B cell (primary cell): Measurements from ENCODE around the gene TIAL1. TPM values are rescaled to one million over a fixed set of nuclear protein-coding genes. Genes with fewer than 3 reads are reported as not detected.

Source experiments
- ATAC-seq: fragments of 200-7000 bp; cut with Tn5 transposase; one replicate; pipeline ENCODE4 v1.10.0; 2021; ENCODE audit warnings: low read depth, mild to moderate bottlenecking, moderate number of reproducible peaks, moderate library complexity
- CTCF ChIA-PET: fragments of 350-600 bp; sonication (Branson Sonifier 250); formaldehyde crosslinking; loops from one replicate; lab custom pipeline; 2021; ENCODE audit warnings: antibody characterized with exemption, inconsistent platforms; lab: Charles Lee
- POLR2A ChIA-PET: fragments of 350-600 bp; sonication (Branson Sonifier 250); formaldehyde crosslinking; loops from one replicate; lab custom pipeline; 2021; ENCODE audit warnings: antibody characterized with exemption; lab: Charles Lee
- DNase-seq: peaks from one replicate; pipeline ENCODE4 v3.0.0; 2013
- H2AFZ ChIP-seq: 2 replicates; pipeline ENCODE4 v1.6.1; 2012; ENCODE audit warnings: mild to moderate bottlenecking, low read depth, low read length; ENCODE audit not compliant: insufficient read depth, poor library complexity, severe bottlenecking
- H3K27ac ChIP-seq, 2 donors: 1 replicate in 1 of 2; 2 replicates in 1 of 2; pipeline ENCODE4 v1.5.1; 2012 to 2013; ENCODE audit warnings: low read length in 2 of 2, mild to moderate bottlenecking in 2 of 2, moderate library complexity in 1 of 2
- H3K27me3 ChIP-seq, 4 experiments: fragments of 200-600 bp in 1 of 4; sonication (generic) in 1 of 4; replicated peaks in 1 of 4; 1 replicate in 2 of 4; 2 replicates in 2 of 4; pipeline versions ENCODE4 v1.6.1 to v1.7.0; 2013 to 2016; ENCODE audit warnings: low read length in 3 of 4, mild to moderate bottlenecking in 2 of 4, mixed read lengths in 1 of 4, moderate library complexity in 1 of 4; ENCODE audit not compliant: insufficient read depth in 4 of 4, control insufficient read depth in 3 of 4; ENCODE audit errors: control extremely low read depth in 1 of 4
- H3K36me3 ChIP-seq, 2 experiments: replicated peaks in 1 of 2; 1 replicate in 1 of 2; 2 replicates in 1 of 2; pipeline versions ENCODE4 v1.6.1 to v1.7.1; 2013; ENCODE audit warnings: low read length in 1 of 2; ENCODE audit not compliant: insufficient read depth in 2 of 2, control insufficient read depth in 1 of 2; ENCODE audit errors: control extremely low read depth in 1 of 2, extremely low read depth in 1 of 2
- H3K4me1 ChIP-seq, 2 donors: fragments of 200-600 bp in 1 of 2; sonication (generic) in 1 of 2; 1 replicate in 1 of 2; 2 replicates in 1 of 2; pipeline versions ENCODE4 v1.5.1 to v1.6.1; 2013 to 2017; ENCODE audit warnings: low read length in 2 of 2; ENCODE audit not compliant: control insufficient read depth in 2 of 2, insufficient read depth in 2 of 2
- H3K4me2 ChIP-seq: replicated peaks from 2 replicates; pipeline ENCODE3; 2012; ENCODE audit warnings: mild to moderate bottlenecking, low read depth, low read length; ENCODE audit not compliant: poor library complexity, severe bottlenecking
- H3K4me3 ChIP-seq, 5 experiments: fragments of 200-600 bp in 1 of 5; sonication (generic) in 1 of 5; 1 replicate in 3 of 5; 2 replicates in 2 of 5; pipeline versions ENCODE4 v1.5.1 to v1.7.0; 2011 to 2016; ENCODE audit warnings: low read length in 4 of 5, mild to moderate bottlenecking in 4 of 5, low read depth in 2 of 5, control low read depth in 1 of 5, moderate library complexity in 1 of 5; ENCODE audit not compliant: insufficient read depth in 1 of 5; ENCODE audit errors: control extremely low read depth in 1 of 5, extremely low read depth in 1 of 5
- H3K79me2 ChIP-seq: fragments of 200-600 bp; sonication (generic); one replicate; pipeline ENCODE4 v1.6.0; 2016; ENCODE audit warnings: low read length; ENCODE audit not compliant: control insufficient read depth, insufficient read depth
- H3K9ac ChIP-seq: fragments of 200-600 bp; sonication (generic); 2 replicates; pipeline ENCODE4 v1.6.1; 2017; ENCODE audit warnings: mild to moderate bottlenecking, low read length, moderate library complexity
- H3K9me3 ChIP-seq, 3 donors: one replicate each; pipeline versions ENCODE4 v1.6.1 to v1.7.1; 2013; ENCODE audit warnings: low read length in 2 of 3; ENCODE audit not compliant: control insufficient read depth in 2 of 3, insufficient read depth in 1 of 3; ENCODE audit errors: control extremely low read depth in 1 of 3
- H4K20me1 ChIP-seq: 2 replicates; pipeline ENCODE4 v1.6.0; 2012; ENCODE audit warnings: mild to moderate bottlenecking, low read length; ENCODE audit not compliant: insufficient read depth, control insufficient read depth, poor library complexity, severe bottlenecking
- H3K27ac Mint-ChIP-seq: one replicate; pipeline ENCODE4 v1.8.0; 2021; ENCODE audit warnings: mixed read lengths
- H3K27me3 Mint-ChIP-seq: one replicate; pipeline ENCODE4 v1.8.0; 2021; ENCODE audit warnings: mixed read lengths
- H3K4me1 Mint-ChIP-seq: one replicate; pipeline ENCODE4 v1.8.0; 2021; ENCODE audit warnings: mixed read lengths
- H3K4me3 Mint-ChIP-seq: one replicate; pipeline ENCODE4 v1.8.0; 2021; ENCODE audit warnings: mixed read lengths
- H3K9me3 Mint-ChIP-seq: one replicate; pipeline ENCODE4 v1.8.0; 2022; ENCODE audit warnings: mixed read lengths; ENCODE audit not compliant: insufficient read depth
- EZH2 ChIP-seq: IDR thresholded peaks from 2 replicates; pipeline ENCODE4 v1.6.1; 2012; ENCODE audit warnings: borderline replicate concordance, low read depth, mild to moderate bottlenecking, moderate library complexity, low read length; ENCODE audit not compliant: insufficient read depth, poor library complexity, severe bottlenecking
- WGBS: methylation state at CpG from one replicate; pipeline ENCODE4 v1.1.5; 2013; ENCODE audit warnings: missing lambda C conversion rate; ENCODE audit not compliant: insufficient coverage; 5-methylcytosine and 5-hydroxymethylcytosine counted together
- intact Hi-C: fragments of 100-400 bp; cut with micrococcal nuclease; formaldehyde crosslinking; loops from one replicate; pipeline ENCODE4 v1.10.0; 2022
- polyA plus RNA-seq: library from polyadenylated mRNA; depleted of rRNA; stranded (reverse); fragments of >200 nt; gene quantifications from 2 replicates; pipeline ENCODE4 v1.2.3, GENCODE V29; 2012
- total RNA-seq, 2 donors: library from RNA; stranded (reverse); fragments of 120-200 nt in 1 of 2; gene quantifications; 1 replicate in 1 of 2; 2 replicates in 1 of 2; pipeline versions ENCODE4 v1.2.3 to v1.2.4, GENCODE V29; 2013 to 2022
- TF ChIP-seq, protein P1 (sequence below): fragments of 200-600 bp; IDR thresholded peaks from one replicate; pipeline ENCODE4 v1.8.0; 2022; ENCODE audit warnings: antibody characterized with exemption, mild to moderate bottlenecking

The TIAL1 gene
- total and polyA plus RNA-seq, 2 donors (not counting 1 experiment from before 2014, with no cell fraction given), result 98.5 to 159 TPM

DNA sequence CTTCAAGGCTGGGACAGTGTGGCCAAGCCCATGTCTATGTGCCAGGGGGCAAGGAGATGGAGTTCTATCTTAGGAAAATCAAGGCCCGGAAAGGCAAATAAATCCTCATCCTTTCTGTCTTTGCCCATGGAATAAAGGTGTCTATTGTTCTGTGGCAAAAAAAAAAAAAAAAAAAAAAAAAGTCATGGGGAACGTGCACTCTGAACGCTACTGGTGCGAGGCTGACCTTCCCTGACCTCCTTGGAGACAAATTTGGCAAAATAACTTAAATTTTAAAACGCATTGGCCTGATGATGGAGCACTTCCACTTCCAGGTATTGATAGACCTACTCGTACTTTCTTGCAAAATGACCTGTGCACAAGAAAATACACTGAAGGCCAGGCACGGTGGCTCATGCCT is 42.2 kb upstream of the TIAL1 start:
- DNase-seq, result no peak
- no peak overlapping the region for H3K4me3 Mint-ChIP-seq
- WGBS, result 100% methylated on average over 5 of the region's 7 CpGs

DNA sequence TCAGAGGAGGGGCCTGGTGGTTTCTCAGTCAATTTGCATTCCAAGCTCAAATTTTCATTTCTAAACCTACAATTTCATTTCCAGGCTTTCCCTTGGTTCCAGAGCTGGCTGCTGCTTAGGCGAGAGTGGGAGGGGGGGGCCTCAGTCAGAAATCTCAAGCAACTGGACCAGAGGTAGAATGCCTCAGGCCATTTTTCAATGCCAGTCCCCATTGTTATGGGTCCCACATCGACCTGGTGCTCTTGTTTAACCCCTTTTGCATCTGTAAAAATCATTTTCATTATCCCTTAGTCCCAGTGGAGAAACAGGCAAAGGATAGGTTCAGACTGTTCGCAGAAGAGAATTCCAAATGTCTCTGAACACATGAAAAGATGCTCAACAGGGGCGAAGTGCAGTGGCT is 40.9 kb upstream of the TIAL1 start:
- Histone ChIP-seq H3K79me2 (no peaks in the 10 kb centered on the region), H3K36me3 (no peaks in the 10 kb centered on the region), H3K27ac (no peak overlapping the region), H3K4me1 (no peaks in the 10 kb centered on the region), H4K20me1 (no peaks in the 10 kb centered on the region), H3K4me3 (no peak overlapping the region), H2AFZ (no peak overlapping the region), H3K9ac (no peak overlapping the region), H3K27me3 (no peaks in the 10 kb centered on the region), H3K4me2 (no peak overlapping the region), H3K9me3 (no peaks in the 10 kb centered on the region)
- CTCF ChIA-PET, result interaction anchor here (0.7 kb wide), 1 partner anchor 248 kb away, joined by 3 read pairs; no protein-coding TSS in a partner anchor
- no peaks in the 10 kb centered on the region for H3K9me3 Mint-ChIP-seq
- no peak overlapping the region for H3K4me3 Mint-ChIP-seq
- no peaks in the 10 kb centered on the region for H3K4me1 Mint-ChIP-seq
- H3K27me3 Mint-ChIP-seq, result peaks cover 7% of the 10 kb centered on the region
- POLR2A ChIA-PET, result no interaction called here
- 100% methylated on average over 2 of the region's 4 CpGs for WGBS
- H3K27ac Mint-ChIP-seq, result no peak overlapping the region
- ATAC-seq (no peak), DNase-seq (no peak)
- no peak for TF ChIP-seq EZH2
- TF ChIP-seq, protein P1, sequence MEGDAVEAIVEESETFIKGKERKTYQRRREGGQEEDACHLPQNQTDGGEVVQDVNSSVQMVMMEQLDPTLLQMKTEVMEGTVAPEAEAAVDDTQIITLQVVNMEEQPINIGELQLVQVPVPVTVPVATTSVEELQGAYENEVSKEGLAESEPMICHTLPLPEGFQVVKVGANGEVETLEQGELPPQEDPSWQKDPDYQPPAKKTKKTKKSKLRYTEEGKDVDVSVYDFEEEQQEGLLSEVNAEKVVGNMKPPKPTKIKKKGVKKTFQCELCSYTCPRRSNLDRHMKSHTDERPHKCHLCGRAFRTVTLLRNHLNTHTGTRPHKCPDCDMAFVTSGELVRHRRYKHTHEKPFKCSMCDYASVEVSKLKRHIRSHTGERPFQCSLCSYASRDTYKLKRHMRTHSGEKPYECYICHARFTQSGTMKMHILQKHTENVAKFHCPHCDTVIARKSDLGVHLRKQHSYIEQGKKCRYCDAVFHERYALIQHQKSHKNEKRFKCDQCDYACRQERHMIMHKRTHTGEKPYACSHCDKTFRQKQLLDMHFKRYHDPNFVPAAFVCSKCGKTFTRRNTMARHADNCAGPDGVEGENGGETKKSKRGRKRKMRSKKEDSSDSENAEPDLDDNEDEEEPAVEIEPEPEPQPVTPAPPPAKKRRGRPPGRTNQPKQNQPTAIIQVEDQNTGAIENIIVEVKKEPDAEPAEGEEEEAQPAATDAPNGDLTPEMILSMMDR, result no peak
- intact Hi-C loops, result no loop called here

More for the DNA sequence above, 42.2 kb upstream of the TIAL1 start:
- peaks cover 7% of the 10 kb centered on the region for H3K27me3 Mint-ChIP-seq
- Histone ChIP-seq H4K20me1 (no peaks in the 10 kb centered on the region), H2AFZ (no peak overlapping the region), H3K79me2 (no peaks in the 10 kb centered on the region), H3K4me1 (no peaks in the 10 kb centered on the region), H3K9ac (no peak overlapping the region), H3K4me2 (no peak overlapping the region), H3K36me3 (no peaks in the 10 kb centered on the region), H3K27ac (no peak overlapping the region), H3K4me3 (no peak overlapping the region), H3K9me3 (no peaks in the 10 kb centered on the region), H3K27me3 (no peaks in the 10 kb centered on the region)
- H3K4me1 Mint-ChIP-seq, result no peaks in the 10 kb centered on the region
- no peaks in the 10 kb centered on the region for H3K9me3 Mint-ChIP-seq
- POLR2A ChIA-PET, result no interaction called here
- TF ChIP-seq, protein P1, result no peak
- no peak for TF ChIP-seq EZH2
- ATAC-seq, result no peak
- CTCF ChIA-PET, result no interaction called here
- intact Hi-C loops, result no loop called here
- no peak overlapping the region for H3K27ac Mint-ChIP-seq
